ENCODE measurements around the gene KIF2A. TPM values are rescaled to one million over a fixed set of nuclear protein-coding genes. Genes with fewer than 3 reads are reported as not detected.

Gene KIF2A
- total and polyA plus RNA-seq, 2 of the 8 experiments (the other 6 are each of a cell fraction or from before 2014, with no cell fraction given), result 18.4 to 97.1 TPM

DNA sequence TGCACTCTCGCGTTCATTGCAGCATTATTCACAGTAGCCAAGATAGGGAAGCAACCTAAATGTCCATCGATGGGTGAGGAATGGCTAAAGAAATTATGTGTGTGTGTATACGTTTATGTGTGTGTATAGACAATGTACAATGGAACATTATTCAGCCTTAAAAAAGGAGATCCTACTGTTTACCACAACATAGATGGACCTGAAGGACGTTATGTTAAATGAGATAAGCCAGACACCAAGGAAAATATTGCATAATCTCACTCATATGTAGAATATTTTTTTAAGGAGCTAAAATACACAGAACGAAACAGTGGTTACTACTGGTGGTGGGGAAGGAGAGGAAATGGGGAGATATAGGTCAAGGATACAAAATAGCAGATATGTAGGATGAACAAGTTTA lies 2.4 kb downstream of the KIF2A start:
- Histone ChIP-seq H3K27ac (ENCODE audit: low read depth, low read length) (no peak overlapping the region), H4K8ac (ENCODE audit: extremely low read depth, insufficient read depth, low read length) (no peak overlapping the region), H3K4me1 (replicated peaks in 1 of 4; ENCODE audit: control insufficient read depth in 3 of 4, insufficient read depth in 4 of 4, low read length in 3 of 4) (peaks cover 0 to 8% (median 3%) of the 10 kb centered on the region in 4 experiments; a peak in 4 of 7 replicates), H2AFZ (ENCODE audit: low read length) (no peak overlapping the region), H3K18ac (ENCODE audit: extremely low read depth, low read length) (no peak overlapping the region), H3K4me2 (ENCODE audit: insufficient read depth in 1 of 2, low read depth in 2 of 2, low read length in 2 of 2) (no peak overlapping the region; a peak in 1 of 4 replicates), H3K23ac (ENCODE audit: insufficient read length) (no peak overlapping the region), H3K23me2 (ENCODE audit: low read depth, low read length) (peaks cover 8% of the 10 kb centered on the region), H2BK5ac (ENCODE audit: low read depth, low read length) (no peak overlapping the region), H4K91ac (replicated peaks; ENCODE audit: insufficient read length, low read length) (no peak overlapping the region), H2BK15ac (ENCODE audit: low read length) (no peak overlapping the region), H3K27me3 (replicated peaks in 1 of 4; ENCODE audit: control insufficient read depth in 3 of 4, extremely low read depth in 1 of 4, insufficient read depth in 3 of 4, low read length in 3 of 4) (no peaks in the 10 kb centered on the region; a peak in 1 of 7 replicates), H3K79me1 (ENCODE audit: low read depth, low read length) (no peaks in the 10 kb centered on the region; the same call in 1 of the 2 replicates), H2AK5ac (ENCODE audit: low read depth, low read length) (no peak overlapping the region), H4K20me1 (replicated peaks in 1 of 2; ENCODE audit: control insufficient read depth in 1 of 2, insufficient read depth in 2 of 2, low read length in 2 of 2) (peaks cover 15 to 22% of the 10 kb centered on the region in 2 experiments), H3K36me3 (ENCODE audit: control insufficient read depth in 2 of 4, insufficient read depth in 4 of 4, low read length in 3 of 4) (peaks cover 0 to 5% (median 0%) of the 10 kb centered on the region in 4 experiments; a peak in 2 of 8 replicates), H2BK12ac (ENCODE audit: low read depth, low read length) (no peak overlapping the region), H3K14ac (ENCODE audit: insufficient read length) (no peak overlapping the region), H3K56ac (replicated peaks; ENCODE audit: insufficient read length, low read depth, low read length) (peak overlapping the region; percentile 12), H3K9me3 (ENCODE audit: insufficient read depth in 2 of 2, low read depth in 1 of 2, low read length in 1 of 2) (no peaks in the 10 kb centered on the region), H3K9ac (replicated peaks in 1 of 4; ENCODE audit: extremely low read depth in 1 of 4, low read depth in 3 of 4, low read length in 3 of 4) (no peak overlapping the region), H4K5ac (ENCODE audit: insufficient read length, low read depth, low read length) (no peak overlapping the region), H3K79me2 (ENCODE audit: control insufficient read depth in 1 of 2, insufficient read depth in 2 of 2, low read length in 2 of 2) (peaks cover 36 to 67% of the 10 kb centered on the region in 2 experiments), H2BK120ac (replicated peaks; ENCODE audit: low read depth, low read length) (no peak overlapping the region), H3K4ac (replicated peaks; ENCODE audit: insufficient read length, low read depth, low read length) (no peak overlapping the region), H3K4me3 (ENCODE audit: extremely low read depth in 1 of 4, insufficient read depth in 2 of 4, low read depth in 3 of 4, low read length in 4 of 4) (0 out of 8 replicates have a peak overlapping the region, but pooled peaks of 1 of the 4 experiments have one; percentile 98), H2BK20ac (ENCODE audit: low read length) (no peak overlapping the region)
- ChIA-PET CTCF (ENCODE audit: partially characterized antibody) (interaction anchor here (0.9 kb wide), 1 partner anchor 84 kb away, joined by 3 read pairs; no protein-coding TSS in a partner anchor), POLR2A (ENCODE audit: partially characterized antibody) (interaction anchor here (0.9 kb wide), 1 partner anchor 95 kb away, joined by 4 read pairs; the partner anchor contains the start of gene DIMT1)
- DNase-seq (ENCODE audit: low read depth in 1 of 2, low spot score in 2 of 2) (no peak), FAIRE-seq (no peak)
- 91% methylated on average over 6 of the region's 6 CpGs; no CpG with 5 or more reads in 1 of the 2 experiments for WGBS, 2 experiments (ENCODE audit: extremely low coverage in 1 of 2, insufficient coverage in 1 of 2, insufficient read length in 1 of 2, insufficient replicate concordance in 2 of 2, low coverage in 1 of 2, low lambda C conversion rate in 2 of 2, missing lambda C conversion rate in 1 of 2)
- TF ChIP-seq JUND (IDR thresholded peaks at IDR 0.05; ENCODE audit: low read length) (no peak), PHF8 (conservative IDR thresholded peaks at IDR 0.05; ENCODE audit: low read depth, low read length) (no peak), NRF1 (IDR thresholded peaks at IDR 0.05; ENCODE audit: low read depth, low read length) (no peak), SIX5 (IDR thresholded peaks at IDR 0.05; ENCODE audit: low read depth, low read length) (no peak), CHD2 (IDR thresholded peaks at IDR 0.05; ENCODE audit: low read length) (no peak), HDAC6 (IDR thresholded peaks at IDR 0.05; ENCODE audit: low read depth, low read length) (no peak), KDM1A (IDR thresholded peaks at IDR 0.05; ENCODE audit: borderline replicate concordance, low read length) (no peak), CTBP2 (IDR thresholded peaks at IDR 0.05; ENCODE audit: borderline replicate concordance, insufficient read depth, insufficient read length, low read length) (no peak), CHD1 (IDR thresholded peaks at IDR 0.05; ENCODE audit: low read depth, low read length) (no peak), TAF1 (IDR thresholded peaks at IDR 0.05; ENCODE audit: low read depth, low read length) (no peak), SIN3A (conservative IDR thresholded peaks at IDR 0.05 in 1 of 2, IDR thresholded peaks at IDR 0.05 in 1 of 2; ENCODE audit: low read depth in 1 of 2, low read length in 2 of 2) (no peak)
- TF ChIP-seq, protein P1, sequence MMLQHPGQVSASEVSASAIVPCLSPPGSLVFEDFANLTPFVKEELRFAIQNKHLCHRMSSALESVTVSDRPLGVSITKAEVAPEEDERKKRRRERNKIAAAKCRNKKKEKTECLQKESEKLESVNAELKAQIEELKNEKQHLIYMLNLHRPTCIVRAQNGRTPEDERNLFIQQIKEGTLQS (IDR thresholded peaks at IDR 0.05; ENCODE audit: insufficient read depth, low read depth, low read length), result no peak

Data from H1 (cell line).